Measurements from ENCODE around the gene HOXA9.

Gene HOXA9

DNA sequence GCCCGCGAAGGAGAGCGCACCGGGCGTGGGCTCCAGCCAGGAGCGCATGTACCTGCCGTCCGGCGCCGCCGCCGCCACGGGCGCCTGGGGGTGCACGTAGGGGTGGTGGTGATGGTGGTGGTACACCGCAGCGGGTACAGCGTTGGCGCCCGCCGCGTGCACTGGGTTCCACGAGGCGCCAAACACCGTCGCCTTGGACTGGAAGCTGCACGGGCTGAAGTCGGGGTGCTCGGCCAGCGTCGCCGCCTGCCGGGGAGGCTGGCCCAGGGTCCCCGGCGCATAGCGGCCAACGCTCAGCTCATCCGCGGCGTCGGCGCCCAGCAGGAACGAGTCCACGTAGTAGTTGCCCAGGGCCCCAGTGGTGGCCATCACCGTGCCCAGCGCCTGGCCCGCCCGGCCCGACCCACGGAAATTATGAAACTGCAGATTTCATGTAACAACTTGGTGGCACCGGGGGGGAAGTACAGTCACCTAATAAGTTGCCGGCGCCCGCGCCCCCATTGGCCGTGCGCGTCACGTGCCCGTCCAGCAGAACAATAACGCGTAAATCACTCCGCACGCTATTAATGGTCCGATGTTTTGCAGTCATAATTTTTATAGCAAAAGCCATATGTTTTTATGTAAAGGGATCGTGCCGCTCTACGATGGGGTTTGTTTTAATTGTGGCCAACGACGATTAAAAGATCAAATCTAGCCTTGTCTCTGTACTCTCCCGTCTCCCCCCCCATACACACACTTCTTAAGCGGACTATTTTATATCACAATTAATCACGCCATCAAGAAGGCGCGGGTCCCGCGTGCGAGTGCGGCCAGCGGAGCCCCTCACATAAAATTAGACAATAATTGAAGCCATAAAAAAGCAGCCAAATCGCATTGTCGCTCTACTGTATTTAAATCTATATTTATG, at the start of gene HOXA9:
Gene HOXA9, minus strand, starts transcription at position 449 of the 907 bp plus-strand sequence. Its CDS starts 80 bp downstream, at position 369.
- no peak for DNase-seq

DNA sequence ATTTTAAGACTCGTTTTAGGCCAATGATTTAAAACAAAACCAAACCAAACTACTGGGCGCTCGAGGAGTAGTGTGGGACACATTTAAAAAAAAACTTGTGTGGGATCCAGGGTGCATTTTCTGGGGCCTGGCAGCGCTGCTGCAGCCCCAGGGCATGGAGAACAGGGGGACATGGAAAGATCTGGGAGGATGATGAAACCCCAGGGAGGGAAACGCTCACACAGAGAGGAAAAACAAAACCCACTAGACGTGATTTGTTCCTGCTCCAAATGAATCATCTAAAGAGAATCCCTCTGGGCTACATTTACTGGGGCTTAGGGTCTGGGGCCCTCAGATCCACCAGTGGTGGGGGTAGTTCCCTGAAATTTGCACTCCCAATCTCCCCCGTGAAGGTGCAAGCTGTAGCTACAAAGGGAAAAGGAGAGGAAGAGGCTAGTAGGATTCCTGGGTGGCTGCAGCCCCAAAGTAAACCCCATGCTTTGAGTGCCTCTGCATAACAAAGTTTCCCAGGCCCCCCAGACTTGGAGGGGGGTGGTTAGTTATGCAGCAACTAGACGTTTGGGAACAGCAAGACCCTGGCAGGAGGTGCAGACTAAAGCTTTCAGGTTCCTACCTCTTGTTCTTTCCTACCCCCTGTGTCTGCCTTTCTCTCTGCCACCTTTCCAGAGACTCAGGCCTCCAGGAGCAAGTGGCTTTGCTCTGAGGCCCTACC, 49.1 kb upstream of the HOXA9 start:
- no peak for DNase-seq

DNA sequence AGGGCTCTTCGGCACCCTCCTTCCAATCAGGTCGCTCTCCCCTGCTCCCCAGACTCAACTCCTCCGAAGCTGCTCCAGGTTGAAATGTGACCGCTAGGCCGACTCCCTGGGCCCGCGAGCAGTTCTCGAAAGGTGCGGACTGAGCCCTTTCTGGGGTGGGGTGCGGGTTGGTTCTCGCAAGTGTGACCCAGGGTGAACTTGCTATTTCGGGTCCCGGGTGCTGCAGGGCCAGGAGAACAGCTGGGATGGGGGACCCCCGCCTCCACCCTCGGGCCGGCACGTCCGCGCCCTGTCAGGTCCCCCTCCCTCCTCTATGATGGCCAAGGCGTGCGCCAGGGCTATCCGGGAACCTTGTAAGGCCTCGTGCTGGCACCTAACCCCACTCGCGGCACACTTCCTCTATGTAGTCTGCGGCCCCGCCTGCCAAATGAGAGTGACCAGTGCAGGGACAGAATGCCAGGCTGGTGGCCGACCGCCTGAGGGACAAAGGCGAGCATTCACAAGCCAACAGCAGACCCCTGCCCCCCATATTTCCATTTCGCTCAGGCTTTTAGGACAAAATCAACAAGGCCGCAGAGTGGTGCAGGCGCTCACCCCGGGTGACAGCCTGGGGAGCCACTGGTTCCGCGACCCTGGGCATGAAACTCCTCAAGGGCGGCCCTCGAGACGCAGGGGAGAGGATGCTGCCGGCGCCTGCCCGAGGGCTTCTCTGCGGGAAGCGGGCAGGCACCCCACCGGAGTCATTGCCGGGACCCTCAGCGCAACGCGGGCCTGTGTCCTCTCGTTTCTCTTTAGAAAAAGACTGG, 48.3 kb upstream of the HOXA9 start:
- DNase-seq = no peak

DNA sequence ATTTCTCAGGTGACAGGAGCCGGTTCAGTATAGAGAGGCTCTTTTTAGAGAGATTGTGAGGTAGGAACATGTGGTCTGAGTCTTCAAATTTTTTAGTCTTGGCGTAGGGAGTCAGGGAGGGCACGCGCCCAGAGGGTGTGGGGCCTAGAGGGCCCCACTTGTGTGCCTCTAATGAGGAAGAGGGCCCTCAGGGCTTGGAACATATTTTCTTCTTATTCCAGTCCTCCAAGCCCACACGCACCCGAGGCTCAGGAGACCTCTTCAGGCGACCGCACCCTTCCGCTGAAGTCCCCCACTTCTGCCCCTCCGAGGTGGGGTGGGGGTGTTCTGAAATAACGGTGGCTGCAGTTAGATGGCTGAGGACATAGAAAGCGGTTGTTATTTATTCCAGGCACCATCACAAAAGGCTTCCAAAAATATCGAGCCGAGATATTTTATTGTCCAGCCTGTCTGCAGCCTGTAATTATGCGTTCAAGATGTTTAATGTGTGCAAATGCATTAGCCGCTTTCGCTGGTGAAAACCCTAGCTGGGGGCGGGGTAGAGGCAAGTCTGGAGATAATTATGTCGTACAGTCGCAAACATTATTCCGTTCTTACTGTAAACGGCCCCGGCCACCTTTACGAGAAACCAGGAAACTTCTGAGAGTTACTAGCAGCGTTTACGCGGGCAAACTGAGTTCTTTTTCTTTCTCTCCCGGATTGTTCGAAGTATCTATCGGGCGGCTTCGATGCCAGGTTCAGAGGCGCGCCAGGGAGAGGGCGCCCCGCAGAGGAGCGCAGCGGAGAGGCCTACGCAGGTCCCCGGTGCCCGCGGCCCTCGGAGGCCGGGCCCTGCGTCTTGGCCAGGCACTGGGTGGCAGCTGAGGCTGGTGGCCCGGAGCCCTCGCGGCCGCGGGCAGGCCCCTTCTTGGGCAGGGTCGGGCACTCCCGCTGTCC, 47.4 kb upstream of the HOXA9 start:
- no peak for DNase-seq

DNA sequence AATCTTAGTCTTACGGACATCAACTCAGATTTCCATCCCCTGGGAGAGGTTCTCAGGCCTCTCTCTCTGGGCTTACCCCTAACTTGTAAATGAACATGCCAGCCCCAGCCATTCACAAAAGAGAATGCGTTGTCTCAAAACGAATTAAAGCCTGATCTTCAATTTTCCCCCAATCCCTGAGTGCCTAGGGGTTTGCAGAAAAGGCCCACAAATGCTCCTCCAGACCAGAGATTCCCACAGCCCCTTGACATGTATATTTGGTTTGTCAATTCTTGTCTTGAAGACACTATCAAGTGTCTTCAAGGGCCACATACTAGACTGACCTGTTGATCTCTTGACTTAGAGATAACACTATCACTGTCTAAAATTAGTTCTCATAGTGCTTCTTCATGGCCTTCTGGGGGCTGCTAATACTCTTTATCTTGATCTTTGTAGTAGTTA, 46.4 kb upstream of the HOXA9 start:
- no peak for DNase-seq

DNA sequence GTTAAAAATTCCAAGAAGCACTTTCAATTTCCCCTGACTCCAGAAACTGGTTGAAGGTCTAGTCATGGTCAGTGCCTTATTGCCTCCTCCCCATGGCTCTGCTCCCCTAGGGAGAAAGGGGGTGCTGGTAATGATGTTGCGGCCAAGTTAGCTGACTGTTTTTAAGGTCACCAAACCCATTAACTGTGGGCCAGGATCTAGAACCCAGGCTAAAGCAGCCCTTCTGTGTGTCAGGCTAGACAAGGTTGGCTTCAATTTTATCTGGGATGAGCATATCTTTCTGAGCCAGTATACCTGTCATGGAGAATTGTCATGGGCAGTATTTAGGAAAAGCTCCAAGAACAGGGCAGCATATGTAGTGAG, 45.7 kb upstream of the HOXA9 start:
- DNase-seq = no peak

DNA sequence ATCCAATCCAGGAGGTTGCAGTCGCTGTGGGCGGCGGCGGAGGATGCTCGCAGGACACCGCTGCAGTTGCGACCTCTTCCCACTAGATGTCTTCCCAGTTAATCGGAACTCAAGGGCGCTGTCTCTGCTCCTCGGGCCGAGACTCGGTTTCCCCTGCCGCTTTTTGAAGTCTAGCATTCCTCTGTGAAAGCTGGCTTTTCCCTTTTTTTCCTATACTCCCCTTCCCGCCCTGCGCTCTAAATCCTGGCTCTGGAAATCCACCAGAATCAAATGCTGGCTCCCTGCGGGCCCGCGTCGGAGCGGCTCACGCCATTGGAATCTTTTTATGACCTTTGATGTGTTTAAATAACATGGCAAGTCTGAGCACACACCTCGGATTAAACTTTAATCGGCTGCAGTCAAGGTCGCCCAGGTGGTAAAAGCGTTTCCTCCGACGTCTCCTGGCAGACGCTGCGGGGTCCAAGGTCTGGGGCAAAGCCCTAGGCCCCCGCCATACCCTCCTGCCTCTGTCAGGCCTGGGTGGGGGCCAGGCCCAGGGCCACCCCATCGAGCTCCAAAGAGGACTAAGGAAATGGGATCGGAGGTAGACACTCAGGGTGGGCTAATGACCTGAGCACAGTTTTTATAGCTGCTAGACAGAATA, 45.2 kb upstream of the HOXA9 start:
- DNase-seq = peak; percentile 49

DNA sequence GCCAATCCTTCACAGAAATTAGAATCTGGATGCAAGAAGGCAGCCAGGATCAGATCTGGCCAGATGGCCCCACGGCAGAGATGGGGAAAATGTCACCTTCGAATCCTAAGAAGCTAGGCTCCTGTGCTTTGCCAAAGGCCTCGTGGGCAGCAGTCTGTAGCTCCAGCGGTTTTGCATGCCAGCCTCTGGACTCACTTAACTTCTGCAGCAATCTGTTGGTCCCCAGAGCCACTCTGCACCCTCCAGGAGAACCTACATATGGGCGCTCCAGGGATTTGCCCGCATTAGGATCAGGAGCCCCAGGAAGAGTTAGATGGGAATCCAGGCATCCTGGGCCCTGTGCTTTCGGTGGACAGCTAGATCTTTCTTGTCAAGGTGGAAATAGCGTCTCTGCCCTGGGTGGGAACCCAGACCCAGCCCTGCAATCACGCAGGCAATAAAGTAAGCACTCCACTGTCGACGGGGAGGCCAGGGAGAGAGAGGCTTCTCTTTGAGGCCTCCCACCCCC, 44.6 kb upstream of the HOXA9 start:
- DNase-seq = no peak

DNA sequence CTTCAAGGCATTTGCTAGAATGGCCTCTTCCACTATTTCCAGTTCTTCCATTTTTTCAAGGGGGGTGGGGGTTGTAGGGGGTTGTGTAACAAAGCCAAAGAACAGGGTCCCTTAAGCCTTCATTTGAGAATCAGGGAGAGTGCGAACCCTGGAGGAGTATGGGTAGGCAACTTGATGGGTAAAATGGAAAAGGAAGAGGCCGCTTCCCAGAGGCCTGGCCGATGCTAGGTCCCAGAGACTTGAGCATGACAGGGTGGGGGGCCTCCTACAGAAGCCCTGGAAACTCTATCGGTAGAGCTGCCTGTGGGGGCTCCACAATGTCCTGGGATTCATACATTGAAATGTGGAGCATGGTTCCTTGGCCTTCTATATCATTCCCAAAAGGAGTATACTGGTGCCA, 43.7 kb upstream of the HOXA9 start:
- DNase-seq = no peak

DNA sequence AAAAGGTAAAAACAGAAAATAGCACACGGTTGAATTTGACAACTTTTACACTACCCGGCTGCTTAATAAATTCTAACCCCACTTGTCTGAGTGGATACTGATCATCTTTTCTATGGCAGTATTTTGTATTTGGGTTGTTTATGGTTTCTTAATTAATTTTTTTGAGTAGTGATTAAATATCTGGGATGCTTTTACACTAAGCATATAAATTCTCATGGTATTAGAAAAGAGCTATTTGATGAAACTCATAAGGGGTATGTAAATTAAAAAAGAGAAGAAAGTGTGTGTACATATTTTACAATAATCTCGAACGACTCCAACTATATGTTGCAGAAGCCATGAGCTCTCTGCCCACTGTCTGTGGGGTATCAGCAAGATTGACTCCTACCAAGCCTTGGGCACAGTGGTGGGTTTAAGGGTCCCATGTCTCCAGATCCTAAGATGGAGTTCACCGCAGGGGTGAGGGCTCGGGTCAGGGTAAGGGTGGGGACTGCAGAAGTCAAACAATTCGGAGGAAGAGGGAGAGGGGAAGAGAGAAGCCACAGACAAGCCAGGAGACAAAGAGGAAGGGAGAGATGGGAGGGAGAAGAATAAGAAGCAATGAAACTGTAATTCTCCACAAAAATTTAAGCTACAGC, 42.1 kb upstream of the HOXA9 start:
- no peak for DNase-seq

DNA sequence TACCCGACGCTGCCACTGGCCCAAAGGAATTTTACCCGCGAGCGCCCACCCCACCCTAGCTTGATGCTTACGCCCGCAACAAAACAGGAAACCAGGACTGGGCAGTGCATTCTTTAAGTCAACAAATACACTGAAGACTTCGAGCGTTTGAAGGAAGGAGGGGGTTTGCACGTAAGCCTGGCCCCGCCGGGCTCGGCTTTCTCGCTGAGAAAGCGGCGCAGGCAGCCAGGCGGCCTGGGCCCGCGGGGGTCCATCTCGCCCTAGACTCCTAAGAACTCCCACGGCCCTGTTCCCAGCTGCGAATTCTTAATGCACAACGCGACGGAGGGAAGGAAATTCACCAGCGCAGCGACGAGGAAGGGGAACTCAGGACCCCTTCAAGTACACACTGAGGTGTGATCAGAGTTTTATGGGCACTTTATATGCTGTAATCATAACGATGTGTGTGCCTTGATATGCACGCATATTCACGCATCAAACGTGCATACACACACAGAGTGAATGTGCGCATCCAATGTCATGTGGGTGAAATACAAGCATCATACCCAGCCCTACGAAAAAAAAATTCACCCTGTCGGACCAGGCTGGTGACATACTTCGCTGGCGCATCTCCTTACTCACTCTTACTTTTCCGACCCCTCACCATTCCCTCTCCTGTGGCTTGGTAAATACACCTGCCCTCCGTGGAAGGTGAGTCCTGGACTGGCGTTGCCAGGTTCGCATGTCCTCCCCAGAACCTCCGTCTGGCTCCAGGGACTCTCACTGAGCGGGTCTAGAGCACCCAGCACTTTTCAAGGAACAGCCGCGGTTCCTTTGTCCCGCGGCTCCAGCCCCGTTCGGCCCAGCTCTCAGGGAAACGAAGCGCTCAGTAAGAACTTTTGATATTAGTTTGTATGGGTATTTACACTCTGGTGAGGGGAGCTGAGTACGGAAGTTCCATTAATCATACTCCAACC, 40.3 kb upstream of the HOXA9 start:
- DNase-seq = no peak

DNA sequence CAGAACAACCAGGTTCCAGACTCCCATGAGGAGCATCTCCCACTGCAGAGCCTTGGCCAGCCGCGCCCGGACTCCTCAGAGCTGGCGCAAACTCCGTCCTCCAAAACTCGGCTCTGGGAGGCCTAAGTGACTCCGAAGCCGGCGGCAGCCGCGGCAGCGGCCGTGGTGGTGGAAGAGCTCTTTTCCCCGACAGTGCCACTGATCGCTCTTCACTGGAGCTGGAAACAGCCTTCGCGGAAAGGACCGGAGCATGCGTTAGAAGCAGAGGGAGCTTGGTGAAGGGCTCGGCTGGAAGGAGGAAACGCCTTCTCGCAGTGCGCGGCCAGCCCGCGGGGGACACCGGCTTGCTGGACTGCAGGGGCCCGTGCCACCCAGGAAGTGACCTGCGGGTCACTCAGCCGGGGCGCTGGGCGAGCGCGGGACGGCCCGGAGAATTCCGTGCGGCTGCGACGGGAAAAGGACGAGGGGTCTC, 39.5 kb upstream of the HOXA9 start:
- DNase-seq = no peak

DNA sequence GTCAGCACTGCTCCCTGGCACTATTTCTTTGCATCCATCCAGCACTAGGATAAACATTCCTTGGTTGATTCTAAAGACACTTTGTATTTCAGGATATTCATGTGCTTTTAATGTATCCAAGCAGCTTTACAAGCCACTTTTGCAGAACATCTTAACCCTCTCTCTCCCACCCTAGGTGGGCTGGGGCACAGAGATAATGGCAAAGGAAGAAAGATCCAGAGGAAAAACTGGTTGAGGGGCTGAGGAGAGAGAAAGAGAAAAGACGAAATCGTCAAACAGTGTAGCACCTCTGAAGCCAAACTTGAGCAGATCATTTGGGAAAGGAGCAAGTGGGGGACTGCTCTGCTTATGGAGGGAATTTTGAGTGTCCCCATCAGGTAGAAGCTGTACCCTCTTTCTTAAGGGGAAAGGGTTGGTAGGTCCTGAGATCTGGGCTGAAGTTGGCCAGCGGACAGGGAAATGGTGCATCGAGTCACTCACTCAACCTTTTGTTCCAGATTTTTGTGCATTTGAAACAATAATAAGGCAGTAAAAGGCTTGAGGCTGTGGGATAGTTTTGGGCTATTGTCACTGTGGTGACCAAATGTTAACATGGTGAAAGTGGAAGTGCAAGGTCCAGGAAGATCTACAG, 38.7 kb upstream of the HOXA9 start:
- no peak for DNase-seq

DNA sequence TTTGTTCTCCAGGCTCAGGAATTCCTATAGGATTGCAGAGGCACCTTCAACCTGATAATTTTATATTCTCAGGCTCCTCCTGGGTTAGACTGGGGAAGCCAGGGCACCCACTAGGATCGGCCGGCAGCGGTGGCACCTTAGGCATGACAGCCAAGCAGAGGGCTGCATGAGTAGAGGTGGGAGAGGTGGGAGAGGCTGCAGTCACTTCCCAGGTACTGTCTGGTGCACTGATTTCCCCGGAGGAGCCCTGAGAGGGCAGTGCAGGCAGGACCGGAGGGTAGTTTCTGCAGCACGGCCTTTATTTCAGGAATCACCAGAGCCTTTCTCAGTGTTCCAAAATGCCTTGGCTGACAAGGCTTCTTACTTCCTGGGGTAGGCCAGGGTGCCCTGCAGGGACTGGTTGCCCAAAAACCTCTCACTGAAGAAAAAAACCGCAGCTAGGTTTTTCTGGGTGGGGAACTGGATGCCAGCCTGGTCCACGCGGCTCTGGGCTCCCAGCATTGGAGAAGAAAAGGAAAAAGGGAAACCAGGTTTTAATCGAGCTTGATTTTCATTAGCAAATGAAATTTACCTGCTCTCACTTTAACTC, 38.1 kb upstream of the HOXA9 start:
- no peak for DNase-seq

DNA sequence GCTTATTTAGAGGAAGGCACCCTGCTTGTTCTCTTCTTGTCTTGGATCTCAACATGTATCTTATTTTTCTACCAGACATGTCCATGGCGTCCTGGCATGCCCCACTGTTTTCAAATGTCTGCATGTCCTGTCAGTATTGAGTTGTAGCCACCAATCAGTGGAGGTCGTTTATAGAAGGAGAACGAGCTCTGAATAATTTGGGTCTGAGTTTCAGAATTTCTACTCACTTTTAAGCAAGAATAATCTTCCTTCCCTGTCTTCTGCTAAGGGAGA, 37.5 kb upstream of the HOXA9 start:
- DNase-seq = no peak

DNA sequence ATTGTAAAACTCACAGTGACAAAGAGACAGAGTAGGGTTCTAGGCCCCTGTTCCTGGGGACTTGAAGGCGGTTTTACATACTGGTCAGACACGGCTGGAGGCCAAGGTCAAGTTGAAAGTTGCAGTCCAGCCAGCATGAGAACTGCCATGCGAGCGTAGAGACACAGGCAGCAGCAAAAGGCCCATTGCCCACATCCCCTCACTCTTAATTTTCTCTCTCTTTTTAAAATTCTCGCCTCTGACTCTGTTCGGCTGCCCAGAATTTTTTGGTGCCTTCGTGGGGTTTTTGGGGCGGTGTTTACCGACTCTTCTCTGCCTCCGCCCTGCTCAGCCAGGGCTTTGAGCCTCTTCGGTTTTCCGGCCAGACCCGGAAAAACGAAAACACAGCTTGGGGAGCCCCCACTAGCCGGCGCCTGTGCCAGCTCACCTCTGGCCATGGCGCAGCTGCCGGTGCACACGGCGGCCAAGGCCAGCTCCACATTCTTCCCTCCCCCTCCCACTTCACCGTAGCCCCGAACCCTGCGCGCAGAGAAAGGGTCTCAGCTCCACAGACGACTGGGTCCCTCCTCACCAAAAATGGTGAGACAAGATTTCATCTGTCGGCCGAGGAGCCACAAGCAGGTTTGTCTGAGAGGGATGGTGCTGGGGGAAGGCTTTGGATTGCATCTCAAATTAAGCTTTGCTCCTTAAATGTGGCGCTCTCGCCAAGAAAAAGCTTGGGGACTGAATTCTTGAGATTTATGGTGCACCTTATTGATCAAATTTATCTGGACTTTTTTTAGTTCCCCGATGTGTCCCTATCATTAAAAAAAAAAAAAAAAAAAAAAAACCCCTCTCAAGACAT, 36.9 kb upstream of the HOXA9 start:
- DNase-seq = no peak

DNA sequence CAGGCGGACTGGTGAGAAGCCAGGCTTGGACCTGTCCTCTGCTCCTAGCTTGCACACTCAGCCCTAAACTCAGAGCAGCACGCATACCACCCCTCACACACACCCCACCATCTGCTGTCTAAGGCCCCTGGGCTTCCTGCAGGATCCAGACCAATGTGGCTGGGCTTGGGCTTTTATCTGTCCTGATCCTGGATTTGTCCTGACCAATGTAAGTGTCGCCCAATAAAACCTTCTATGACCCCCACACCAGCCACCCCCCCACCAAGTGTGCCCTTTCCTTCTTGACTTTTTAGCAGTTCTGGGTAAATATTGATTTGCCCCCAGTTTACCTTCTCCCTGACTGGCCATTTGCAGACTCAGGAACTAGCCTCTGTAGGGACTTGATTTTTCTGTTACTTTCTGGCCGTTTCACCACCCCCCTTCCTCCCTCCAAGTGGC, 36.3 kb upstream of the HOXA9 start:
- no peak for DNase-seq

Measured in stimulated activated CD4-positive, alpha-beta T cell treated with anti-CD3 and anti-CD28 coated beads, Interleukin-4, amount 100 ng/mL, for 24 hours (primary cell).